Fibroblast of skin of right quadriceps (primary cell): ENCODE measurements around the gene ASIC2.

Experiments
- DNase-seq: peaks from one replicate; pipeline ENCODE4 v3.0.0-alpha.2; 2013

Gene ASIC2

GRCh38 chr17:33152783-33153182 is 140.3 kb downstream of the ASIC2 start:
- DNase-seq: no peak

GRCh38 chr17:33151565-33151964 is 141.5 kb downstream of the ASIC2 start:
- DNase-seq: no peak

DNA sequence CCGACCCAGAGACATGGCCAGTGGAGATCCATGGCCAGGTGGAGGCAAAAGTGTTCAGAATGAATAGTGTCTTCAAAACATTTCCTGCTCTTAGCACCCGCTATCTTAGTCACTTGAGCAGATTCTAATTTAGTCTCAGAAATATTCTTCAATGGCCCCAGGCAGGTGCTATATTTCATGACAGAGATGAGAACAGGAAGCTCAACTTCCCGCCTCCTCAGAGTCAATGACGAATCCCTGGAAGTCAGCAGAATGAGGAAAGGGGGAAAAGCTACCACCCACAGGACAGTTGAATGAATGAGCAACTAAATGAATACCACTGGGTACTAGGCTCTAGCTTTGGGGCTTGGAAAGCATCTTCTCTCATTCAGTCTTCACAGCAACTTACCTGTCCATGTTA is 147.2 kb downstream of the ASIC2 start:
- no peak for DNase-seq

- DNase-seq: no peak
Observed at GRCh38 chr17:33144837-33145236, 148.3 kb downstream of the ASIC2 start.

- peak; percentile 11 for DNase-seq
Observed at GRCh38 chr17:33142705-33143299, 150.3 kb downstream of the ASIC2 start.

DNA sequence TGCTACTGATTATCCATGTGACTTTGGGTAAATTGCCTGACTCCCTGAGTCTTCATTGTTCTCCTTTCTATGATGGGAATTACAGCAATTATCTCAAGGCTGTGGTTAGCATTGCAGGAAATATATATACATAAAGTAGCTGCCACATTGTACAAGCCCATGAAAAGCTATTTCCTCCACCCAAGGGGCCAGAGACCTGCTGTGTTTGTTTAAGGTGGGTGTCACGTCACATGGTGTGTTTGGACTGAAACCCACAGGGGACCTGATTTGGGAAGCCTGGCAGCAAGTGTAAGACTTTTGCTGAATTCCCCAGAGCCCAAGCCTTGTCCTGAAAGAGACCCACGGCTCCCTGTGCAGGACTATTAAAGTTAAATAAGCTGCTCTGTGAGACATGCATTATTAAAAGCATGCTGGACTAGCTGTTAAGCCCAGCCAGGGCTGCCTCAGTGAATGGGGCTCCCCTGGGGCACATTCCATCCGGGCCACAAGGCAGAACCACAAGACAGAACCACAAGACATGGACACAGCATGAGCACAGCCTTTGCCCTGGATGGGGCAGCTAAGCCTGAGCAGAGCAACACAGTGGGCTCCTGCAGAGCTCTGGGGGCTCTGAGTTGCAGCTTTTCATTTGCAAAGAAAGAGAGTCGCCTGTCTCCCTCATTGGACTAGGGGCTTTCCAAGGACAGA is 152.5 kb downstream of the ASIC2 start:
- DNase-seq: no peak

DNA sequence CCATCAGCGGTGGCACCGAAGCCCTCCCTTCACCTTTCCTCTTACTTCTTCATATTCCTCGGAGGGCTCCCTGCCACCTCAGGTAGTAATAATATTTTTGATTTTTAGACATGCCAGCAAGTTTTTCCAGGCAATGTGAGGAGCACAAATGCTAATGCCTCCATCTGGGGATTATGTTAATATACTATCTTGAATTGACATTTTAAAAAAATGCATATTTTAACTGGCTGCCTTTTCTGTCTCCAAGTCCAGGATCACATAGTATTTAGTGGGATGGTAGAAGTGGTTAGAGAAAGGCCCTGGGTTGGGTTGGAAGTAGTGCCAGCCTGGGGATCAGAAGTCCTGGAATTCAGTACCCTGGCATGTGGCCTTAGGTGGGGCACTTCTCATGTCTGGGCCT is 154.5 kb downstream of the ASIC2 start:
- no peak for DNase-seq

DNA sequence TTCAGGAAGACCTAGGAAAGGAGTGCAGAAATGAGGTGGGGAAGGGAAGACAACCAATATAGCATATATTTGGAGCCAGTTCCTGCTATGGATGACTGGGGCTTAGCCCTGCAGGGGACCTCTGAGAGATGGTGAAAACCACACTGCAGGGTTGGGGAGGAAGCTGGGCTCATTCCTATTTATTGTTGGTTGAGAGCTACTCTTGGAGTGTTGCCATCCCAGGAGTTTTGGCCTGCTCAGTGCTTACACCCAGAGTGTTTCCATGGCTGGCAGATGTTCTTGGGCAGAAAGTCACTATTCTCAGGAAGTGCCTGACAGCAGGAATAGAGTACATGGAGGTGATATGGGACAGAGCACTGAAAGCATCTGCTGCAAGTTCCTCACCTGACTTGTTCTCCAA is 155.7 kb downstream of the ASIC2 start:
- DNase-seq: no peak

DNA sequence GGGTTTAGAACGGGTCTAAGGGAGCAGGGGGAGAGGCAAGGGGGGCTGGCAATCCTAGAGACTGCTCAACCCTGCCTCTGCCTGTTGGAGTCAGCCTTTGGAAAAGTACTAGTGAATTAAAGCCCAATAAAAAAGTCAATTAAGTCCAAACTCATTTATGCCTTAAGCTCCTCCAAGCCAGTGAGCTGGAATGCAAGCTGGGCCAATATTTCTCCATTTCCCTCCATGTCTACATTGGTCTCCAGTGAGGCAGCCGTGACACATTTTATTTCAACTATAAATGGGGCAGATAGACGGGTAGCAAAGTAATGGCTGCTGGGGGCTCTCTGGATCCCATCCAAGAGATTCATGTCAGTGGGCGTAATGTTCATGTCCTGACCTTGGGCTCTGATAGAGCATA is 157.4 kb downstream of the ASIC2 start:
- DNase-seq: no peak

GRCh38 chr17:33131620-33132019 is 161.5 kb downstream of the ASIC2 start:
- DNase-seq: no peak

DNA sequence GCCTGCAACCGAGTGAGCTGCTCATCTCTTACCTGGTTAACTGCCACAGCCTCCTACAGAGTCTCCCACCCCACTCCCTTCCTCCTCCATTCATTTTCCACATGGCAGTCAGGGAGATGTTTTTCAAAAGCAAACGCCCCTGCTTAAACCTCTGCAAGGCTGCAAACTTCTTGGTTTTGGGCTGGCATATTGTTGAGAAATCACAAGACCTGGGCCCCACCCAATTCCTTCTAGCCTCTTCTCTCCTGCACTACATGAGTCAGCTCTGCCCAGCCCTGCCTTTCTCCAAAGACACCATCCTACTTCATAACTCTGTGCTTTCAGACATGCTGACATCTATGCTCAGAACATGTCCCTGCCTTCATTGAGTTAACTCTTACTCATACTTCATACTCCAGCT is 165.4 kb downstream of the ASIC2 start:
- DNase-seq: no peak

DNA sequence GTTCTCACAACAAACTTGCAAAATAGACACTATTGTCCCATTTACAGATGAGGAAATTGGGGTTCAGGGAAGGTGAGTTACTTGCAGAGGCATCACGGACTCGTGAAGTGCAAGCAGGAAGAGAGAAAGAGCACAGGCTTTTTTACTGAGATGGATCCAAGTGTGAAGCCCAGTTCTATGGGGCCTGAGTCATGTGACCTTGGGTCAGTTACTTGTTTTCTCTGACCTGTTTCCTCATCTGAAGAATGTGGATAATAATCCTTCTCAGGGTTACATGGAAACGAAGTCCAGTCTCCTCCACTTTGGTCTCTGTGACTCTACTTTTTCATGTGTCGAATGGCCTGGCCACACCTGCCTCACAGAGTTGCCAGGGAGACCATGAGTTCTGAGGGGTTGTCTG is 167.0 kb downstream of the ASIC2 start:
- no peak for DNase-seq

DNA sequence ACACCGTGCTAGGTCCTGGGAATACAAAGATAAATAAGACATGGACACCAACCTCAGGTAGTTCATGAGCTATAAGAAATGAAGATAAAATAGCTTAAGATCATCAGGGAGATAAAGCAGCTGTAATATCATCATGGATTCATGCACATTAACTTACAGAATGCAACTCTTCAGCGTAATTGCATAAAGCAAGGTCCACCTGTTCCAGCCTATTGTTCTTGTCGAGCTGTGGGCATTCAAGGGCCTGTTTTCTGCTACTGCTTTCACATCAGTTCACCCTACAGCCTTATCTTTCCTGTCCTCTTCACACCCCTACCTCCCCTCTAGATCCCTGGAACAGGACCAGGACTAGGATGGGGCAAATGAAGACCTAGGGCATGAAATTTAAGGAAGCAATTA is 167.5 kb downstream of the ASIC2 start:
- DNase-seq: no peak

GRCh38 chr17:33124871-33125551 is 168.1 kb downstream of the ASIC2 start:
- DNase-seq: no peak

GRCh38 chr17:33124185-33124584 is 168.9 kb downstream of the ASIC2 start:
- DNase-seq: no peak

DNA sequence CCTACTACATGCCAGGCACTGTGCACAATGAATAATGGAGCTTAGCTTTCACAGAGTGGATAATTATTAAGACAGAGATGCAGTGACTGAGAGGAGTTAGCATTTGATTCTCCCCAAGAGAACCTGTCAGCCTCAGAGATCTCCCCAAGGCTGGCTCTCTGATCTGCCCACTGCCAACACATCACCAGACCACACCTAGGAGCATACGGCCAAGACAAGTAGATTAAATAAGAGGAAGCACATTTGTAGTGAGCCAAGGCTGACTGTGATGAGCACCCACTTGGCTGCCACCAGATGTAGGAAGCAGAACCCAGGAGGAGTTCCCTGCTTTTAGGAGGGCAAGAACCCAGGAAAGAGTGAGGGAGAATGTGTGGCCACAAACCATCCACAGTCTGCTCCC is 171.3 kb downstream of the ASIC2 start:
- no peak for DNase-seq

GRCh38 chr17:33121272-33121671 is 171.8 kb downstream of the ASIC2 start:
- DNase-seq: no peak

- no peak for DNase-seq
Observed at GRCh38 chr17:33120103-33120502, 173.0 kb downstream of the ASIC2 start.

DNA sequence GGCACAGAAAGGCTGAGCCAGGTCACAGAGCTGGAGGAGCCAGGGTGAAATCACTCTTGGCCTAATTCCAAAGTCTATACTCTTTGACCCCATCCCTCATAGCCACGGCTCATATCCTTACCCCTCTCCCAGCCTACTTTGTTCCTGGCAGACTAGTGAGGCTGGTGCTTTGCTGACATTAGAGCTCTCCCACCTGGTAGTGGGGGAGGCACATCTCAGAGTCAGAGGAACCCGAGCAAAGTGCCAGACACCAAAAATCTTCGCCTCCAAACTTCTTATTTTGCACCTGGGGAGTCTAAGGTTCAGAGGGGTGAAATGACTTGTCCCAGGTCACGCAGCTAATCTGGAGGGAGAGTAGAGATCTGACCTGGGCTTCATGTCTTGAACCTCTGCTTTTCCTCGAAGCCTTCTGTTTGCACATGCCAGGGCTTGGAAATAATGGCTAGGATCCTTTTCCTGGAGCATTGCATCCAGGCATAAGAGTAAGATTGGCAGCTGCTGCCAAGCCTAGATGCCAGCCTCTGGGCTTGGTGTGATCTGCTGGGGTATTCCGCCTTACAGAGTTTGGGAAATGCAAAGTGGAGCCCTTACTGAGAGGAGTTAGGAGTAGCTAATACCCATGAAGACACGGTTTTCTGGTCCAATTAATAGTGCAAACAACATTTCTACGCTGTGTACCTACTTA is 174.6 kb downstream of the ASIC2 start:
- DNase-seq: no peak

- DNase-seq: no peak
Observed at GRCh38 chr17:33116021-33116551, 177.0 kb downstream of the ASIC2 start.

DNA sequence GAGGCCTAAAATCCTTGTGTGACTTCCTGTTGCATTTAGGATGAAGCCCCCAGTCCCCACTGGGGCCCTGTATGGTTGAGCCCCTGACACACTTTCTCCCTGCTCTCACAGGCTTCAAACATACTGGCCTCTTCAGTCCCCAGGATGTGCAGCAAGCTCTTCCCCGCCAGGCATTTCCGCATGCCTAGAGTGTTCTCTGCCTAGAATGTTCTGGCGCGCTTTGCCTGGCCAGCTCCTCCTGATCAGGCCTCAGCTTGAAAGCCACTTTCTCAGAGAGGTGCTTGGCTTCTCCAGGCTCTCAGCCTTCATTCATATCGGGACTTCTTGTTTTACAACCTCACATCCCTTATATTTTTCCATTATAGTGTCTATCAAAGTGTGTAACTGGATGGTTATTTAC is 177.7 kb downstream of the ASIC2 start:
- no peak for DNase-seq

DNA sequence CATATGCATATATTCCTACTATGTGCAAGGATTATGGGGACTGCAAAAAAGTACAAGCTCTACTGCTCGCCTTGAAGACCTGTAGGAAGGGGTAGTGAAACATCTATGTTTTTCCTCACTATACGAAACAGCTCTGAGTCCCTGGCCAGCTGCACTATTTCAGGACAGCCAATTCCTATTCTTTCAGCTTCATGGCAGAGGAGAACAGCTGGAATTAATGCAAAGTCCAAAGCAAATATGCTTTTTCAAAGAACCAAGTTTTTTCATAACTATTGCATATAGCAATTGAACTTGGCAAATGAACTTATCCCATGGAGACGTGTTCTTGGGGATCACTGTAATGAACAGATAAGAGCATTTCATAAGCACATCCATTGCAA is 179.1 kb downstream of the ASIC2 start:
- no peak for DNase-seq

GRCh38 chr17:33113276-33113990 is 179.7 kb downstream of the ASIC2 start:
- DNase-seq: peak; percentile 17
